B cell (primary cell): Measurements from ENCODE around the gene NLRP1. TPM values are rescaled to one million over a fixed set of nuclear protein-coding genes. Genes with fewer than 3 reads are reported as not detected.

Source experiments
- ATAC-seq: fragments of 200-7000 bp; cut with Tn5 transposase; one replicate; pipeline ENCODE4 v1.10.0; 2021; ENCODE audit warnings: low read depth, mild to moderate bottlenecking, moderate number of reproducible peaks, moderate library complexity
- CTCF ChIA-PET: fragments of 350-600 bp; sonication (Branson Sonifier 250); formaldehyde crosslinking; loops from one replicate; lab custom pipeline; 2021; ENCODE audit warnings: antibody characterized with exemption, inconsistent platforms; lab: Charles Lee
- POLR2A ChIA-PET: fragments of 350-600 bp; sonication (Branson Sonifier 250); formaldehyde crosslinking; loops from one replicate; lab custom pipeline; 2021; ENCODE audit warnings: antibody characterized with exemption; lab: Charles Lee
- DNase-seq: peaks from one replicate; pipeline ENCODE4 v3.0.0; 2013
- H2AFZ ChIP-seq: 2 replicates; pipeline ENCODE4 v1.6.1; 2012; ENCODE audit warnings: mild to moderate bottlenecking, low read depth, low read length; ENCODE audit not compliant: insufficient read depth, poor library complexity, severe bottlenecking
- H3K27ac ChIP-seq, 2 donors: 1 replicate in 1 of 2; 2 replicates in 1 of 2; pipeline ENCODE4 v1.5.1; 2012 to 2013; ENCODE audit warnings: low read length in 2 of 2, mild to moderate bottlenecking in 2 of 2, moderate library complexity in 1 of 2
- H3K27me3 ChIP-seq, 4 experiments: fragments of 200-600 bp in 1 of 4; sonication (generic) in 1 of 4; replicated peaks in 1 of 4; 1 replicate in 2 of 4; 2 replicates in 2 of 4; pipeline versions ENCODE4 v1.6.1 to v1.7.0; 2013 to 2016; ENCODE audit warnings: low read length in 3 of 4, mild to moderate bottlenecking in 2 of 4, mixed read lengths in 1 of 4, moderate library complexity in 1 of 4; ENCODE audit not compliant: insufficient read depth in 4 of 4, control insufficient read depth in 3 of 4; ENCODE audit errors: control extremely low read depth in 1 of 4
- H3K36me3 ChIP-seq, 2 experiments: replicated peaks in 1 of 2; 1 replicate in 1 of 2; 2 replicates in 1 of 2; pipeline versions ENCODE4 v1.6.1 to v1.7.1; 2013; ENCODE audit warnings: low read length in 1 of 2; ENCODE audit not compliant: insufficient read depth in 2 of 2, control insufficient read depth in 1 of 2; ENCODE audit errors: control extremely low read depth in 1 of 2, extremely low read depth in 1 of 2
- H3K4me1 ChIP-seq, 2 donors: fragments of 200-600 bp in 1 of 2; sonication (generic) in 1 of 2; 1 replicate in 1 of 2; 2 replicates in 1 of 2; pipeline versions ENCODE4 v1.5.1 to v1.6.1; 2013 to 2017; ENCODE audit warnings: low read length in 2 of 2; ENCODE audit not compliant: control insufficient read depth in 2 of 2, insufficient read depth in 2 of 2
- H3K4me2 ChIP-seq: replicated peaks from 2 replicates; pipeline ENCODE3; 2012; ENCODE audit warnings: mild to moderate bottlenecking, low read depth, low read length; ENCODE audit not compliant: poor library complexity, severe bottlenecking
- H3K4me3 ChIP-seq, 5 experiments: fragments of 200-600 bp in 1 of 5; sonication (generic) in 1 of 5; 1 replicate in 3 of 5; 2 replicates in 2 of 5; pipeline versions ENCODE4 v1.5.1 to v1.7.0; 2011 to 2016; ENCODE audit warnings: low read length in 4 of 5, mild to moderate bottlenecking in 4 of 5, low read depth in 2 of 5, control low read depth in 1 of 5, moderate library complexity in 1 of 5; ENCODE audit not compliant: insufficient read depth in 1 of 5; ENCODE audit errors: control extremely low read depth in 1 of 5, extremely low read depth in 1 of 5
- H3K79me2 ChIP-seq: fragments of 200-600 bp; sonication (generic); one replicate; pipeline ENCODE4 v1.6.0; 2016; ENCODE audit warnings: low read length; ENCODE audit not compliant: control insufficient read depth, insufficient read depth
- H3K9ac ChIP-seq: fragments of 200-600 bp; sonication (generic); 2 replicates; pipeline ENCODE4 v1.6.1; 2017; ENCODE audit warnings: mild to moderate bottlenecking, low read length, moderate library complexity
- H3K9me3 ChIP-seq, 3 donors: one replicate each; pipeline versions ENCODE4 v1.6.1 to v1.7.1; 2013; ENCODE audit warnings: low read length in 2 of 3; ENCODE audit not compliant: control insufficient read depth in 2 of 3, insufficient read depth in 1 of 3; ENCODE audit errors: control extremely low read depth in 1 of 3
- H4K20me1 ChIP-seq: 2 replicates; pipeline ENCODE4 v1.6.0; 2012; ENCODE audit warnings: mild to moderate bottlenecking, low read length; ENCODE audit not compliant: insufficient read depth, control insufficient read depth, poor library complexity, severe bottlenecking
- H3K27ac Mint-ChIP-seq: one replicate; pipeline ENCODE4 v1.8.0; 2021; ENCODE audit warnings: mixed read lengths
- H3K27me3 Mint-ChIP-seq: one replicate; pipeline ENCODE4 v1.8.0; 2021; ENCODE audit warnings: mixed read lengths
- H3K4me1 Mint-ChIP-seq: one replicate; pipeline ENCODE4 v1.8.0; 2021; ENCODE audit warnings: mixed read lengths
- H3K4me3 Mint-ChIP-seq: one replicate; pipeline ENCODE4 v1.8.0; 2021; ENCODE audit warnings: mixed read lengths
- H3K9me3 Mint-ChIP-seq: one replicate; pipeline ENCODE4 v1.8.0; 2022; ENCODE audit warnings: mixed read lengths; ENCODE audit not compliant: insufficient read depth
- EZH2 ChIP-seq: IDR thresholded peaks from 2 replicates; pipeline ENCODE4 v1.6.1; 2012; ENCODE audit warnings: borderline replicate concordance, low read depth, mild to moderate bottlenecking, moderate library complexity, low read length; ENCODE audit not compliant: insufficient read depth, poor library complexity, severe bottlenecking
- WGBS: methylation state at CpG from one replicate; pipeline ENCODE4 v1.1.5; 2013; ENCODE audit warnings: missing lambda C conversion rate; ENCODE audit not compliant: insufficient coverage; 5-methylcytosine and 5-hydroxymethylcytosine counted together
- intact Hi-C: fragments of 100-400 bp; cut with micrococcal nuclease; formaldehyde crosslinking; loops from one replicate; pipeline ENCODE4 v1.10.0; 2022
- polyA plus RNA-seq: library from polyadenylated mRNA; depleted of rRNA; stranded (reverse); fragments of >200 nt; gene quantifications from 2 replicates; pipeline ENCODE4 v1.2.3, GENCODE V29; 2012
- total RNA-seq, 2 donors: library from RNA; stranded (reverse); fragments of 120-200 nt in 1 of 2; gene quantifications; 1 replicate in 1 of 2; 2 replicates in 1 of 2; pipeline versions ENCODE4 v1.2.3 to v1.2.4, GENCODE V29; 2013 to 2022
- TF ChIP-seq, protein P1 (sequence below): fragments of 200-600 bp; IDR thresholded peaks from one replicate; pipeline ENCODE4 v1.8.0; 2022; ENCODE audit warnings: antibody characterized with exemption, mild to moderate bottlenecking

The NLRP1 gene
- total and polyA plus RNA-seq, 2 donors (not counting 1 experiment from before 2014, with no cell fraction given) = 141 to 189 TPM

GRCh38 chr17:5560361-5560988 lies 23.8 kb downstream of the NLRP1 start:
- Mint-ChIP-seq H3K27ac (no peak overlapping the region), H3K4me1 (no peaks in the 10 kb centered on the region), H3K27me3 (no peaks in the 10 kb centered on the region), H3K4me3 (no peak overlapping the region), H3K9me3 (no peaks in the 10 kb centered on the region)
- Histone ChIP-seq H3K4me3 (no peak overlapping the region), H3K9ac (no peak overlapping the region), H3K27ac (no peak overlapping the region), H3K4me2 (no peak overlapping the region), H2AFZ (no peak overlapping the region), H3K36me3 (peaks cover 6 to 47% of the 10 kb centered on the region in 2 experiments), H3K79me2 (no peaks in the 10 kb centered on the region), H4K20me1 (peaks cover 26% of the 10 kb centered on the region), H3K4me1 (no peaks in the 10 kb centered on the region), H3K9me3 (no peaks in the 10 kb centered on the region), H3K27me3 (no peaks in the 10 kb centered on the region)
- intact Hi-C loops = no loop called here
- TF ChIP-seq EZH2 = no peak
- TF ChIP-seq, protein P1, sequence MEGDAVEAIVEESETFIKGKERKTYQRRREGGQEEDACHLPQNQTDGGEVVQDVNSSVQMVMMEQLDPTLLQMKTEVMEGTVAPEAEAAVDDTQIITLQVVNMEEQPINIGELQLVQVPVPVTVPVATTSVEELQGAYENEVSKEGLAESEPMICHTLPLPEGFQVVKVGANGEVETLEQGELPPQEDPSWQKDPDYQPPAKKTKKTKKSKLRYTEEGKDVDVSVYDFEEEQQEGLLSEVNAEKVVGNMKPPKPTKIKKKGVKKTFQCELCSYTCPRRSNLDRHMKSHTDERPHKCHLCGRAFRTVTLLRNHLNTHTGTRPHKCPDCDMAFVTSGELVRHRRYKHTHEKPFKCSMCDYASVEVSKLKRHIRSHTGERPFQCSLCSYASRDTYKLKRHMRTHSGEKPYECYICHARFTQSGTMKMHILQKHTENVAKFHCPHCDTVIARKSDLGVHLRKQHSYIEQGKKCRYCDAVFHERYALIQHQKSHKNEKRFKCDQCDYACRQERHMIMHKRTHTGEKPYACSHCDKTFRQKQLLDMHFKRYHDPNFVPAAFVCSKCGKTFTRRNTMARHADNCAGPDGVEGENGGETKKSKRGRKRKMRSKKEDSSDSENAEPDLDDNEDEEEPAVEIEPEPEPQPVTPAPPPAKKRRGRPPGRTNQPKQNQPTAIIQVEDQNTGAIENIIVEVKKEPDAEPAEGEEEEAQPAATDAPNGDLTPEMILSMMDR = no peak
- DNase-seq (no peak), ATAC-seq (no peak)
- whole genome bisulfite sequencing = 98% methylated on average over 9 of the region's 9 CpGs
- ChIA-PET CTCF (no interaction called here), POLR2A (no interaction called here)
